Nephron (organoid): Measurements from ENCODE around the gene SLC9A9.

Experiments
- H3K27ac Mint-ChIP-seq, 3 experiments: 2 replicates each; pipeline ENCODE4 v1.8.0; 2020; ENCODE audit warnings: mixed read lengths in 3 of 3, mild to moderate bottlenecking in 2 of 3, moderate library complexity in 1 of 3
- H3K27me3 Mint-ChIP-seq: 2 replicates; pipeline ENCODE4 v1.8.0; 2021; ENCODE audit warnings: low read depth, mild to moderate bottlenecking, moderate library complexity, mixed read lengths
- H3K36me3 Mint-ChIP-seq: 2 replicates; pipeline ENCODE4 v1.8.0; 2020; ENCODE audit warnings: low read depth, mixed read lengths
- H3K4me1 Mint-ChIP-seq: 2 replicates; pipeline ENCODE4 v1.8.0; 2020; ENCODE audit warnings: mixed read lengths
- H3K4me3 Mint-ChIP-seq, 3 experiments: 2 replicates each; pipeline ENCODE4 v1.8.0; 2020; ENCODE audit warnings: mild to moderate bottlenecking in 3 of 3, mixed read lengths in 3 of 3, moderate library complexity in 2 of 3
- H3K9me3 Mint-ChIP-seq: 2 replicates; pipeline ENCODE4 v1.8.0; 2020; ENCODE audit warnings: mixed read lengths
- TF ChIP-seq, protein P1 (sequence below), 3 experiments: fragments of 200-600 bp; sonication (generic); IDR thresholded peaks; one replicate each; pipeline ENCODE4 v1.5.0; 2021; ENCODE audit warnings: antibody characterized with exemption in 3 of 3; ENCODE audit not compliant: unreplicated experiment in 3 of 3

The SLC9A9 gene

DNA sequence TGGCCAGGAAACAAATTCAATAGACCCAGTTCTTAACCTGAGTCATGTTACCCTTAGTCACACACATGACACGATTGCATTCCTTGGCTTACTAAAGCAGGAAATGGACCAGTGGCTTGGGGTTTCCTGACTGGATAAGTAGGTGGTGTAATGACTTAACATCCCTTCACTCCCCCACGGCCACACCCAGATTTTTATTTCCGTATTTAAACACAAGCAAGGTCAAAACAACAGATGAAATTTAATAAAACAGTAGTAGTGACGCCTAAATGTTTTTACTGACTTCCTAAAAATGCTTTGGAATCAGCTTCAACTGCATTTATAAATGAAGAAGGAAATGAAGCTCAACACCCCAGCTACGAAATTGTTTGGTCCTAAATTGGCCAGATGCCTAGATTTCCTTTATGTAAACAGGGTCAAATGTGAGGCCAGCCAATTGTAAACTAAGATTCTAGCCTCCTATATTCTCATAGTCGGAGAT is 404.4 kb downstream of the SLC9A9 start:
- Mint-ChIP-seq H3K4me1 (no peaks in the 10 kb centered on the region), H3K9me3 (no peaks in the 10 kb centered on the region), H3K27me3 (no peaks in the 10 kb centered on the region), H3K27ac (peak overlapping the region in 1 of 3 experiments; percentile 47), H3K36me3 (no peaks in the 10 kb centered on the region), H3K4me3 (no peak overlapping the region)
- TF ChIP-seq, protein P1, sequence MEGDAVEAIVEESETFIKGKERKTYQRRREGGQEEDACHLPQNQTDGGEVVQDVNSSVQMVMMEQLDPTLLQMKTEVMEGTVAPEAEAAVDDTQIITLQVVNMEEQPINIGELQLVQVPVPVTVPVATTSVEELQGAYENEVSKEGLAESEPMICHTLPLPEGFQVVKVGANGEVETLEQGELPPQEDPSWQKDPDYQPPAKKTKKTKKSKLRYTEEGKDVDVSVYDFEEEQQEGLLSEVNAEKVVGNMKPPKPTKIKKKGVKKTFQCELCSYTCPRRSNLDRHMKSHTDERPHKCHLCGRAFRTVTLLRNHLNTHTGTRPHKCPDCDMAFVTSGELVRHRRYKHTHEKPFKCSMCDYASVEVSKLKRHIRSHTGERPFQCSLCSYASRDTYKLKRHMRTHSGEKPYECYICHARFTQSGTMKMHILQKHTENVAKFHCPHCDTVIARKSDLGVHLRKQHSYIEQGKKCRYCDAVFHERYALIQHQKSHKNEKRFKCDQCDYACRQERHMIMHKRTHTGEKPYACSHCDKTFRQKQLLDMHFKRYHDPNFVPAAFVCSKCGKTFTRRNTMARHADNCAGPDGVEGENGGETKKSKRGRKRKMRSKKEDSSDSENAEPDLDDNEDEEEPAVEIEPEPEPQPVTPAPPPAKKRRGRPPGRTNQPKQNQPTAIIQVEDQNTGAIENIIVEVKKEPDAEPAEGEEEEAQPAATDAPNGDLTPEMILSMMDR (IDR thresholded peaks at IDR 0.05; ENCODE audit: unreplicated experiment in 3 of 3), result no peak

DNA sequence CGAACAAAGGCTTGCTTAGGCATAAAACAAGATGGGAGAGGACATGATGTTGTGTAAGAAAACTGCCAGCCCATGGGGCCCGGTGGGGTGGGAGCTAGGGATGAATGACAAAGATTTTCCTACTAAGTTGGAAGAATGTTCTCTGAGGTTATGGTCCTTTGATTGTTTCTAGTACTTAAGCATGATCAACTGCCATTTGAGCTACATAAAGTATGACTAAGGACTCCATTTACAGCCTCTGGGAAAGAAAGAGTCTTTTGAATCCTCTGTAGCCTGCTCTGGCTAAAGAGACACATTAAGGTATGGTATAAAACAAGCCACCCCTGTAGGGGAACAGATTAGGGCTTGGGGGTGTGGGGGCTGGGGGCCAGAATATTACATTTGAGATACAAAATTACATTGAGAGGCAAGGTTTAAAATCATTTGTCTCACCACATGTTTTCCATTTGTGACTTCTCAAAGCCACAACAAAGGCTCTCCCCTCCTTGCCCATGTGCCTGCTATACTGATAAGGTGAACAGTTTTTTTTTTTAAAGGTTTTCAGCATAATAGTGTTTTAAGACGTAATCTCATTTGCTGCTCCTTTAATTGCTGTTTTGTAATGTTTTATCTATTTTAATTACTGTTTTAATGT is 405.3 kb downstream of the SLC9A9 start:
- TF ChIP-seq, protein P1 (IDR thresholded peaks at IDR 0.05; ENCODE audit: unreplicated experiment in 3 of 3), result no peak
- Mint-ChIP-seq H3K27ac (no peak overlapping the region), H3K4me1 (no peaks in the 10 kb centered on the region)

DNA sequence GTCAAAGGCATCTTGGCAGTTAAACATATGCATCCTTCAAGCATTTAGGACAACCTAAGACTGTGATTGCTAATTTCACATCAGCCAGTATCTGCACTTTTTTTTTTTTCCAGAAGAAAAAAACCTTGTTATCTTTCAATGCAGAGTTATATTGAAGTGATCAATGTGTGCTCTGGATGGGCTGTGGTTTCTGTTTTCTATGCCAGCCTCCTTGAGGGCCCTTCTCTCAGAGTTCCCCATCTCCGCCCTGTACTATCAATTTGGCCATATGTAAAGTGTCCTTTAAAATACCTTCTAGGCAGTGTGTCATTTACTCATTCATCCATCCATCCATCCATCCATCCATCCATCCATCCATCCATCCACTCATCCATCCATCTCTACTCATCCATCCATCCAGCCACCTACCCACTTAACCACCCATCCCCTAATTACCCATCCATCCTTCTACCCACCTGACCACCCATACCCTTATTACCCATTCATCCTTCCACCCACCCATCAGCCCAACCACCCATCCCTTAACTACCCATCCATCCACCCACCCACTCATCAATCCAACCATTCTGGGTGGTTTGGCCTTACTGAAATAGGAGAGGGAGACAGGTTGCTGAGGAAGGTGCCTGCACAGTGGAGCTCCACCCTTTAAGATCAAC is 406.6 kb downstream of the SLC9A9 start:
- H3K9me3 Mint-ChIP-seq, result no peaks in the 10 kb centered on the region
- no peak overlapping the region for H3K27ac Mint-ChIP-seq
- H3K4me1 Mint-ChIP-seq, result no peaks in the 10 kb centered on the region
- H3K27me3 Mint-ChIP-seq, result no peaks in the 10 kb centered on the region
- no peaks in the 10 kb centered on the region for H3K36me3 Mint-ChIP-seq
- H3K4me3 Mint-ChIP-seq, result no peak overlapping the region
- TF ChIP-seq, protein P1 (IDR thresholded peaks at IDR 0.05; ENCODE audit: unreplicated experiment in 3 of 3), result no peak

More for the DNA sequence above, 405.3 kb downstream of the SLC9A9 start:
- H3K27me3 Mint-ChIP-seq, result no peaks in the 10 kb centered on the region
- H3K4me3 Mint-ChIP-seq, result no peak overlapping the region
- no peaks in the 10 kb centered on the region for H3K36me3 Mint-ChIP-seq
- H3K9me3 Mint-ChIP-seq, result no peaks in the 10 kb centered on the region

DNA sequence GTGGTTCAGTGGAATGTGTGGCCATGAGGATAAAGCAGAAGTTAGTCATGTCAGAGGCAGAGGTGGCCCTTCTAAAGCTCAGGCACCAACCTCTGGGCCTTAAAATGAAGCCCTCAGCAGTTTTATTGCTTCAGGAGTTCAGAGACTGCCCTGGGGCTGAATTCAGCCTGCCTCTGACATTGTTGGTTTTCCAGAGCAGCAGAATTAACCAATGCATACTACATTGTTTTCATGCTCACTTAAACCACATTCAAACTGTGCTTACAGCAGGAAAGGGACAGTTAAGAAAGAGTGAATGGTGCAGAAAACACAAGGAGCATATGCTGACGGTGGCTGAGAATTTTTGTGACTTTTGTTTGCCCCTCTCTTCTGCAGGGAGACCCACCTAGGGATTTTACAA is 408.5 kb downstream of the SLC9A9 start:
- Mint-ChIP-seq H3K4me1 (no peaks in the 10 kb centered on the region), H3K4me3 (no peak overlapping the region), H3K27ac (peak overlapping the region in 1 of 3 experiments; percentile 24), H3K9me3 (no peaks in the 10 kb centered on the region), H3K36me3 (no peaks in the 10 kb centered on the region), H3K27me3 (peaks cover under 1% of the 10 kb centered on the region)
- TF ChIP-seq, protein P1 (IDR thresholded peaks at IDR 0.05; ENCODE audit: unreplicated experiment in 3 of 3), result no peak

DNA sequence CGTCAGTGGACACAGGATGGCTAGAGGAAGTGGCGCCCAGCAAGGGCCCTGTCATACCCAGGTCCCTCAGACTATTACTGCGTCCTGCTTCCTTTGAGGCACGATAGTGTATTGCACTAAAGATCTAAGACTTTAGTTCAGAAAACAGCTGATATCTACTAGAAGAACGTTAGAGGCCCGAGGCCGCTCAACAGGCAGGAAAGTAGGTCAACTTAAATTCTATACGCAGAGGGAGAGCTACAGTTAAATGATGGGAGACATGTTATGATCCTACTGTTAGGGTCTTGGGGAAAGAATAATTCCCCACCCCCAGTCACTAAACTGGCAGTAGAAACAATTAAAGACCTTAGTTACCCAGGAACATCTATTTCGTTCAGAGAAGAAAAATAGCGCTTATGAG is 410.9 kb downstream of the SLC9A9 start:
- H3K9me3 Mint-ChIP-seq, result no peaks in the 10 kb centered on the region
- H3K27ac Mint-ChIP-seq, result no peak overlapping the region
- no peak overlapping the region for H3K4me3 Mint-ChIP-seq
- no peaks in the 10 kb centered on the region for H3K4me1 Mint-ChIP-seq
- H3K36me3 Mint-ChIP-seq, result no peaks in the 10 kb centered on the region
- peaks cover 6% of the 10 kb centered on the region for H3K27me3 Mint-ChIP-seq
- TF ChIP-seq, protein P1 (IDR thresholded peaks at IDR 0.05; ENCODE audit: unreplicated experiment in 3 of 3), result no peak
